GM19324 (cell line): ENCODE measurements around the gene PLCL1.
"Not testable (repeated sequence)": the region's sequence is repeated elsewhere in the genome, so short reads cannot be mapped to it uniquely, and the experiment has no call there.

Source experiments
- ATAC-seq: cut with Tn5 transposase; IDR thresholded peaks from one replicate; pipeline ENCODE4 v1.9.1; 2021; ENCODE audit warnings: mild to moderate bottlenecking, moderate library complexity; ENCODE audit not compliant: unreplicated experiment, low FRiP score

PLCL1 gene

DNA sequence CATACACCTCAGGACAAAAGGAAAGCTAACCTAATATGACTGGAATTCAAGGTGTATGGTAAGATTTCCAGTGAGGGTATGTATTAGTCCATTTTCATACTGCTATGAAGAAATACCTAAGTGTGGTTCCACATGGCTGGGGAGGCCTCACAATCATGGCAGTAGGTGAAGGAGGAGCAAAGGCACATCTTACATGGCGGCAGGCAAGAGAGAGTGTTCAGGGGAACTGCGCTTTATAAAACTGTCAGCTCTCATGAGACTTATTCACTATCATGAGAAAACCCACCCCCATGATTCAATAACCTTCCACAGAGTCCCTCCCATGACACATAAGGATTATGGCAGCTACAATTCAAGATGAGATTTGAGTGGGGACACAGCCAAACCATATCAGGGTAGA, 186.0 kb downstream of the PLCL1 start:
- ATAC-seq = no peak

DNA sequence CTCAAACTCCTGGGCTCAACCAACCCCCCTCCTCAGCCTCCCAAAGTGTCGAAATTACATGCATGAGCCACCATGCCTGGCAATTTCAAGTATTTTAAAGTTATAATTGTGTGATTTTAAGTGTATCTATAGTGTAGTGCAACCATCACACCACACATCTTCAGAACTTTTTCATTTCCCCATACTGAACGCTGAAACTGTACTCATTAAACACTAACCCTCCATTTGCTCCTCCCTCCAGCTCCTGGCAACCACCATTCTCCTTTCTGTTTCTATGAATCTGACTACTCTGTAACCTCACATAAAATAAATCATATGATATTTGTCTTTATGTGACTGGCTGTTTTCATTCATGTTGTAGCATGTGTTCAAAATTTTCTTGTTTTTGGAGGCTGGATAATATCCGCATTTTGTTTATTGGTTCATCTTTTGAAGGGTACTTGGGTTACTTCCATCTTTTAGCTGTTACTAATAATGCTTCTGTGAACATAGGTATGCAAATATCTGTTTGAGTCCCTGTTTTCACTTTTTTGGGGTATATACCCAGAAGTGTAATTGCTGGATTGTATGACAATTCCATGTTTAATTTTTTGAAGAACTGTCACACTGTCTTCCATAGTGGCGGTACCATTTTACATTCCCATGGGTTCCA, 188.2 kb downstream of the PLCL1 start:
- peak; percentile 88 for ATAC-seq

DNA sequence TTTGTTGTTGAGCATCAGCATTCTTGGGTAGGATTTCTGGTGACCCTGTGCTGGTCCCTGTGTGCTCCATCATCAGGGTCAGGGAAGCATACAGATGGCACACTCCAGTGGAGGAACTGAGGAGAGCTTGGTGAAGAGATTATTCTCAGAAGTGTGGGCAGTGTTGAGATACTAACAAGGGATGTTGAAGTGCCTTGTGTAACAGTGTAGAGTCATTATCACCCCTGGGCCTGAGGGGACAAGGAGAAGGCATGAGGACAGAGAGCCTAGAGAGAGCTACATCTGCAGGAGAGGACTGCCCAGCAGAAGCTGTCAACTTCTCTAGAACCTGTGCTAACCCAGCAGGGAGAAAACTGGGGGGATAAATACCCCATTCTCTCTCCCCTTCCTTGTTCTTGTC, 189.0 kb downstream of the PLCL1 start:
- no peak for ATAC-seq

DNA sequence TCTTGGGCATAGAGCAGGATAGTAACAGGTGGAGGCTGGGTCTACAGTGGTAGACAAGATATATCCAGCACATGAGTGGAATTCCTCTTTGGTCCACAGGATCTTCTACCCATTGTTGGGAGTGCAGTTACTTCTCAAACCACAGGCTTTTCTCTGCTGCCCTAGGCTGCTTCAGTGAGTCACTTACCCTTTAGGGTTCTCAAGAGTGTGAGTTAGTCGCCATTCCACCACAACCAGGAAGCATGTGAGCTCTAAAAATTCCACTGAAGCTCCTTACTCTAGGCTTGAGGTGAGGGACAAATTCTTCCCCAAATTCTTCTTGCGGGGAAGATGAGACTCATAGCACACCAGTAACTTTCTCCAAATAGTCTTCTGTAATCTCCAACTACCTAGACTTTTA, 189.4 kb downstream of the PLCL1 start:
- no peak for ATAC-seq

DNA sequence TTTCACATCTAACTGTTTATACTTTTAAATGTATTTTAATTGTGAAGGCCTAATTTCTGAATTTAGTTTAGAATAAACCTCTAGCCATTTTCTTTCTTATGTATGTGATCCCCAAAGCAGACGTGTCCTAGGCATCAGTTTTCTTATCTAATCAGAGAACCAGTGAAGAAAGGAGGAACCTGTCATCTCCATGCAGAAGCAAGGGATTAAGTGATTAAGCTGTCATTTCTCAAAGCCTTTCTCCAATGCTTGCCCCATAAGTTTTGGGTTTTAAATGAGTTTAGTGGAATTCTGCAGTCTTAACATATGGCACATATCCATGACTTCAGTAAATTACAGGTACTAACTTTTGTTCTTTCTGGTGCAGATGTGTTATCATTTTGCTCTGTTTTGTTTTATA, 190.4 kb downstream of the PLCL1 start:
- ATAC-seq = no peak

DNA sequence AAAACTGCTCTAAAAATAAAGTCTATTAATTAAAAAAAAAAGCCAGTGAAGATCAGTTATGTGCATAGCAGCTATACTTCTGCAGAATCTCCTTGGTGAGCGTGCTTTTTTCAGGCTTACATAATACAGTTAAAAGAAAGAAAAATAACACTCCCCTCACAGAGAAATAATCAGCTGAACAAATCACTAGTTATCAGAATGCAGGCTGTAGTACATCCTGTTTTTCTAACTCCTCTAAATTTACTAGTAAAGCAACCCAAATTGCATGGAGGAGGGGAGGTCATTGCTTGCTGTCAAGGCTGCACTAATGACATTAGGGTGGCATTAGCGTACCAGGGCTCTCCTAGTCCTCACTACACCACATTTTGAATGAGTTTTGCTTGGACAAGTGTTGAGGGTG, 192.2 kb downstream of the PLCL1 start:
- ATAC-seq = no peak

DNA sequence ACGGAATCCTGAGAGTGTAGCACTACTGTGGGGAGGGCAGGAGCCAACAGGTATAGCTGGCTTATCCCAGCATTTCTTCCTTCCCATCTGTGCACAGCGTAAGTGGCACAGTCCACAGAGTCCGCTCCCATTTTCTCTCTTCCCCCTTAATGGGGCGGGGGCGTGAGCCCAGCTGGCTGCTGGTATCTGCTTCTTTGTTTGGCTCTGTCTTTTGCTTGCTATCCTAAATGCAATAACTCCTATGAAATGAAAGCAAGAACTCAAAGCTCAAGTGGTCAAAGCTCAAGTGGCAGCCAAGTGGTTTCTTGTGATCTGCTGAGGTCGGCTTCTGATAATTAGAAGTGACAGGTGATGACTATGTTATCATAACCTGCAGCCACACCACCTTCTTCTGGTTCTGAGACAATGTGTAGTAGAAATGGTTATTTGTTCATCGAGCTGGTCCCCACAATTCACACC, 192.7 kb downstream of the PLCL1 start:
- no peak for ATAC-seq

DNA sequence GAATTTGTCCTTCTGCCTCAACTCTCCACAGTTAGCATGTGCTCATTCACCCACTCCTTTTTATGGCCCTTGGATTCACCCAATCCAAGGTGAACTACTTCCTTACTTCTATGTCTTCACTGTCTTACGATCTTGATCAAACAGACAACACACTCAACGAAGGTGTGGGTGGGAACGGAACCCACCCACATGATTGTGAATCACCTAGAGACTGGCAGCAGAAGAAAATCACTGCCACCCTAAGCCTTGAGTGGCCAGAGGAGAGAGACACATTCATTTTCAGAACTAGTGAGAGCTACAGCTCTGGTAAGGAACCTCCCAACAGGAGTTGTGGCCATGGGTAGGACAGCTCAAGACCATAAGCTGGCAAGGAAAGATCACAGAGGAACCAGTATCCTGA, 194.3 kb downstream of the PLCL1 start:
- no peak for ATAC-seq

DNA sequence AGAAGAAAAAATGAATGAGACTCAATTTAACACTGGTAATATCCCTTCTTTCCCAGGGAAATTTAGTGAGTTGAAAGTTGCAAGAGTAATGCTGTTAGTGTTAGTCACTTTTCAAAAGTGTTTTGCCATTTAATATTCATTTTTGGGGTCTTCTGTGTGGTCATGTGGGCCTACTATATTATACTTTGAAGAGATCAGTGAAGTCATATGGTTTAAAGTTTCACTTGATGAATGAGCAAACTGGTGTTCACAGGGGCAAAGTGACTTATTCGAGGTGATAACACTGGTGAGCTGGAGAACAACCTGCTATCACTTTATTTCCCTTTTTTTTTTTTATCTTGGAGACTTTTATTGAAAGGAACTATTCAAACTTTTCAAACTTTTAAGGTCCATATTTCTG, 196.0 kb downstream of the PLCL1 start:
- no peak for ATAC-seq

DNA sequence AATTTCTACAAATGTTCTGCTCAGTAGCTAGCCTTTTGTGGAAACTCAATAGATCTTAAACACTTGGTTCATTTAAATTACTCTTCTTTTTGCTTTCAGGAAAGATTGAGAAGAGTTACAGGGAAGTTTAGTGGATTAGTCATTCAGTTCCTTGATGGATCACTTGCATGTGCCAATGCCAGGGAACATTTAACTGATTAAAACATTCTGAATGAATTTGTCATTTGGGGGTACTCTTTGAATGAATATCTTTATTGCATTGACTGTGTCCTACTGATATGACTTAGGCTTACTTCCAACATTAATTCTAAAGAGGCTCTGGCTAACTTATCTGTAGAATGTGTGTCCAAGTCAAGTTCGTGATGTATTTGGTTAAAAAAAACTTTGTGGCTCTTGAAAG, 199.8 kb downstream of the PLCL1 start:
- ATAC-seq = no peak

DNA sequence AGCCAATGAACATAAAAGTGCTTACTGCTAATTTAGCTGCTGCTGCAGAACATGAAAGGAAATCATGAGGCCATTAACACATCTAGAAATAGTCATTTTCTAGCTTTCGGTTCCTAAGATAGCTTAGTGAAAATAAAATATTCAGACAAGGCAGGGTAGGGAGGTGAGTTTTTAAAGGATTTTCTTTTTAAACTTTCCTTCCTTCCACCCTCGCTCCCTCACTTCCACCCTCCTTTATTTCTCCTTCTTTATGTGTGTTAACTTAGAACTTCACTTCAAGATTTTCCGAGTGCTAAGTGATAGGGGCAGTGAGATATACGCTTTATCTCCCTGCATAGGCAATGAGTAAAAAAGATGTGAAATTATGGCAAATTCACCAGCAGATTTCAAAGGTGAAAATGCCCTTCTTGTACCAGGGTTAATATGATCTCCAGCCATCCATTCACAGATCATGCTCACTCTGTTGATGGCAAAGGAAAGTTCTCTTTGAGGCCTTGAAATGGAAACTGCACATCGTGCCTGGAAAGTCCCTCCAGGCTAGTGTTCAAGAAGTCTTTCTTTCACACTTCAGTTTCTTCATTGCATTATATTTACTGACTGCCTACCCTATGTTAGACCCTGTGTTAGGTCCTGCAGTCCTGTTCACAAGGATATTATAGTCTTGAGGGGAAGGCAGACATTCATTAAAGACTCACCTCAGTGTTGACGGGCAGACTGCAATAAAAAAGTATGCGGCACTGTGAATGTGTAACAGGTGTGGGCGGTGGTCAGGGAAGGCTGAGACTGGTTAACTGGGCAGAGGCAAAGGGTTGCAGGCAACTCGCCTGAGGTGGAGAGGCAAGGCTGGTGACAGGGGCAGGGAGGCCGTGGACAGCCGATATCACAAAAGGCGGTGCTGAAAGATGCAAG, 200.8 kb downstream of the PLCL1 start:
- peak; percentile 89 for ATAC-seq

DNA sequence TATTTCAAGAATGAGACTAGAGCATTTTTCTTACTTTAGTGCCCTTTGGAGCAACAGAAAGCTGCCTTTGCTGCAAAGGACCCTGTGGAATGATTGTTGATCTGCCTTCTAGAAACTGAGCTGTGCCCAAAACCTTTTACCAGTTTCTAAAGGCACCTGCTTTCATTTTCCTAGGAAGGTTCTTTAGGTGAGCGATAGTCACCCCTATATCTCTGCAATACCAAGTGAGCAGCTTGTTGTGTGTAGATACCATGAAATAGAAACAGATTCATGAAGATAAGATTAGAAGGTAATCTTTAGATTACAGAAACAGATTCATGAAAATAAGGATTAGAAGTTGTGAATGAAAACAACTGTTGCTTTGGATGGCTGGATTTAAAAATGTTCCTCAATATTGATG, 202.3 kb downstream of the PLCL1 start:
- ATAC-seq = no peak

DNA sequence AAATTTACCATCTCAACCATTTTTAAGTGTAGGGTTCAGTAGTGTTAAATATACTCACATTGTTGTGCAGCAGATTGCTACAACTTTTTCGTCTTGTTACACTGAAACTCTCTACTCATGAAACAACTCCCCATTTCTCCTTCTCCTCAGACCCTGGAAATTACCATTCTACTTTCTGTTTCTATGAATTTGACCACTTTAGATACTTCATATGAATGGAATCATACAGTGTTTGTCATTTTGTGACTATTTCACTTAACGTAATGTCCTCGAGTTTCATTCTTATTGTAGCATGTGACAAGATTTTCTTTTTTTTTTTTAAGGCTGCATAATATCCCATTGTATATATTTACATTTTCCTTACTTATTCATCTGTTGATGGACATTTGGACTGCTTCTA, 203.8 kb downstream of the PLCL1 start:
- ATAC-seq = no peak

DNA sequence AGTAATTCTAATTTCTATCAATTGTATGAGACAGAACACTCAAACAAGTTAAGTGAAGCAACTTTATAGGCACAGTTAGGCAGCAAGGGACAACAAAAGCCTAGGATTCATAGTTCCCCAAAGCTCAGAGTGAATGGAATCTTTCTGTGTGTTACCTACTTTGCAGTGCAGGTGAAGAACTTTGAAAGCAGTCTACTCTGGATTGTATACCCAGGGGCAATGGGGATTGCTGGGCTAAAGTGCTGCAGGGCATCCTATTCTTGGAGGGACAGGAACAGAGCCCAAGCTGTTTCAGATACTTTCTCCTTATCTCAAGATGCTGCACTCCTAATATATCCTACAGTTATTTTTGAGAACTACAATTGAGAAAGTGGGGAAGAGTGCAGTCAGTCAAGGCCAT, 207.6 kb downstream of the PLCL1 start:
- no peak for ATAC-seq

DNA sequence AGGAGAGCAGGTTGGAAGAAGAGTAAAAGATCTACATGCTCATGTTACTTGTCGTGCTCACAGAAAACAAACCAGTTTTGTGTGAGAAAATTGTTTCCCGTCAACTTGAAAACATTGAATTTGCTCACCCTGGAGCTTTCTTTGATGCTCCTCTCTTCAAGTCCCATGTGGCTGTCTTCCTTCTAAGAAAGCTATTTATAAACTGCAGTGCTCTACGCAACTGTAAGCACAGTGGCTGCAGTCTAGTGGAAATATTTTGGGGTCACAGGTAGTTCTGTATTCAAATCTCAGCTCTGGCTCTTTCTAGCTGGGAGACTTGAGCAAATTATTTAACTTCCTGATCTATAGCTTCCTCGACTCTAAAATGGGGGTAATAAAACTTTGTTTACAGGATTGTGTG, 211.8 kb downstream of the PLCL1 start:
- no peak for ATAC-seq

DNA sequence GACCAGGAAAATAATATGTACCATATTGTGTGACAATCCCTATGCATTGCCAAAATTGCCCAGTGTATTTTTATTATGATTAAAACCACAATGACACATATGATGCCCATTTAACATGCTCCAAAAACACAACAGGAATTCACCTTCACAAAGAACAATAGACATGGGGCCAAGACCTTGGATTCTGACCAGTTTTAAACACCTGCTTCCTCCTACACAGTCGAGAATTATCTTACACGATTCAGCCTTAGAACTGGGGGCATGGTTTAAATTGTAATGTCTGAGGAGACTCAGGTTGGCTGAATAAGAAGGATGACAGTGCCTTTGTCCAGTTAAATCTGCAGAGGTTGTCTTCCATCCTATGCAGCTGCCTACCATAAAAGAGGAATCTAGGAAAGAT, 212.7 kb downstream of the PLCL1 start:
- ATAC-seq = no peak

DNA sequence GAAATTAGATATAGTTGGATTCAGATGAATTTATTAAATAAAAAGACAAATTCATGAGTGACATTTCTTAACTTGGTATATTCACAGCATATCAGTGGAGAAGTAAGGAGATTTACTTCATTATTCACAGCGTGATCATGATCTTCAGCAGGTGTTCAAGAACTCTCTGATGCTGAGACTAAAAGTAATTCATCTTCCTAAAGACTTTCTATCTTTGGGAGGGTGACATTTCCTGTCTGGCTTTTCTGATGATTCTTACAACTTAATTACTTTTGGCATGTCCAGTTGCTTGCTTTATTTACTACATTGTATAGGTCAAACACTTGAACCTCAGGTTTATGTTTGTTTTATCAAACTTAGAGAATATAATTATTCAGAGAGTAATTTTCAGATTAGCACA, 224.6 kb downstream of the PLCL1 start:
- no peak for ATAC-seq

DNA sequence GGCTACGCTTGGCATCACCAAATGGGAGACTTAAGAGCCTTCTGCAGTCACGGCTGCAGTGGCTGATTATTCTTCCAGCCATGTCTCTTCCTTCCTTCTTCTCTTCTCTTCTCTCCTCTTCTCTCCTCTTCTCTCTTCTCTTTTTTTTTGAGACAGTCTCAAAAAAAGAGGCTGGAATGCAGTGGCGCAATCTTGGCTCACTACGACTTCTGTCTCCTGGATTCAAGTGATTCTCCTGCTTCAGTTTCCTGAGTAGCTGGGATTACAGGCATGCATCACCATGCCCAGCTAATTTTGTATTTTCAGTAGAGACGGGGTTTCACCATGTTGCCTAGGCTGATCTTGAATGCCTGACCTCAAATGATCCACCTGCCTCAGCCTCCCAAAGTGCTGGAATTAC, 225.2 kb downstream of the PLCL1 start:
- not testable (repeated sequence) for ATAC-seq

DNA sequence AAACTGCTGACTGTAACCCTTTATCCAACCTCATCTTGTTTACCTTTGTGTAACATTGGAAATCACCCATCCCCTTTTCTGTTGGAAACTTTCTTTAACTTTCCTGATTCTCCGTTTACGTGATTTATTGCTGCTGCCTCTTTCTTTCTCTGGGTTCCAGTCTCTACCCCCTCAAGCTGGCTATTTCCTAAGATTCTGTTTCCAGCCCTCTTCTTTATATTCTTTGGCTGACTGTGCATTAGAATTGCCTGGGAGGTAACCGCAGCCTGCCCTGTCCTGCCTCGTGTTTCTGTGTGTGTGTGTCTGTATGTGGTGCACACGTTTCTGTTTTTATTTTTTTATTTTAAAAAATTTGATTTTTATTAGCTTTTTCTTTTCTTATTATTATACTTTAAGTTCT, 229.2 kb downstream of the PLCL1 start:
- ATAC-seq = no peak

DNA sequence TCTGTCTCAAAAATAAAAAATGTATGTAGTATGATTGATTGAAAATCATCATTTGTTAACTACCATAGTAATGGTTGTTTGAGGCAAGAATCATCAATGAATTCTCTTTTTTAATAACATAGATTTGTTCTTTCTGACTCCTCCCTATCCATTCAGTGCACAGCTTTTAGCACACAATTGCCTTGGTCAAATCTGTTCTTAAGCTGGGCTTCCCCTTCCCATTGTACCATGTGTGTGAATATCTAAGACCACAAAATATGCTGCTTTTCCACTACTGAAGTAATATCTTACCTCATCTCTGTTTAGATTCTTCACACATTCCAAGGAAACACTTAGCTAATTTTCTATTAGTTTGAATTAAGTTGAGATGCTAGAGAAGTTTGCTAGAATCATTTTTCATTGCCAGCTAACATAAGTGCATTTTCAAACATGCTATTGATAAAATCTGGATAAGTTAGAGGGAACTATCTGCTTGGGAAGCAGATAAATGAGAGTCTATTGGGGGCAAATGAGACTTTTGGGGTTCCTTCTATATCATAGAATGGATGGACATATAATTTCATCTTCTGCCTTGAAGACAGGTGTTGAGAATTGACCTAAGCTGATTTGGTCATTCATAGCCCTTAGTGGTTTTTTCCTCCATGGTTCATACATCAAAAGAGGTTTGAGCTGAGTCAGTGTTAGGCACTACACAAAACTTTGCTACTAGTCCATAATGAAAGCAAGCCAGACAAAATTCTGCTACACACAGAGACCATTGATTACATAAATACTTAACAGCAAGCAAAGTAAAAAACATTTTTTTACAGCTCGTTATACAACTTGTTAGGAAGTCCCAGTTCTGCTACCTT, 231.9 kb downstream of the PLCL1 start:
- ATAC-seq = no peak

DNA sequence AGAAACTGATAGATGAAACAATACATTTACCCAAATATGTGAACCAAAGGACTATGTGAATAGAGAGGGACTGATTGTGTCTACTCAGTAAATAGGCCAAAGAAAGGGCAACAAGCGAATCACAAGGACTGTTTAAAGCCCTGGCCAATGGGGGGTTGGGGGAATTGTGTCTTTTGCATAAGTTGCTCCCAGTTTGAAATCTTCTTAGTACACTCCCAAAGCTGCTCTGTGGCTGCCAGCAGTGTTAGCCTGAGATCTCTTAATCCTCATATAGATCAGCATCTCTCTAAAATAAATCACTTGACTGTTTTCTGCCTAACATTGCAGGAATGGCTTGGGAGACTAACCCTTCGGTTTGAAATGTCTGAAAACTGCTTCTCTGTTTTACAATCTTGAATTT, 236.4 kb downstream of the PLCL1 start:
- no peak for ATAC-seq
